ENCODE data around the gene TCFL5.

The TCFL5 gene

DNA sequence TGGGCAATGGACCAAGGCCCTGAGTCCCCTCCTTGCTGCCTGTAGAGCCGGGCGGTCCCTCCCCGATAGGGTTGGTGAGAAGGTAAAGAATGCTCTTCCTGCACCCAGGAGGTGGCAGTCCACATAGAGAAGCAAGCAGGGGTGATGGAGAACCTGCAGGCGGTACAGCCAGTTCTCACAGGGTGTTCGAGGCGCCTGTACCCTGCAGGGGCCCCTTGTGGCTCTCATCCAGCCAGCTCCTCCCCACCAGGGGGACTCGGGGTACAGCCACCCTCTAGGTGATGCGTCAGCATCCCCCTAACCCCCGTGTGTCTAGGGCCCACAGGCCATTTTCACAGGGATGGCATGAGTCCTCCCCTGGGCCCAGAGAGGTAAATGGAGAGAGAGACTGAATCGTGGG, 49.9 kb downstream of the TCFL5 start:
- H3K4me3 ChIP-seq (ENCODE audit: low read depth, low read length) = no peak overlapping the region
- no peak for DNase-seq (ENCODE audit: low read depth)
- no peak for TF ChIP-seq MYC (IDR thresholded peaks at IDR 0.05; ENCODE audit: low read depth, low read length)
- no peak for TF ChIP-seq MAX (IDR thresholded peaks at IDR 0.05; ENCODE audit: low read depth, low read length)

DNA sequence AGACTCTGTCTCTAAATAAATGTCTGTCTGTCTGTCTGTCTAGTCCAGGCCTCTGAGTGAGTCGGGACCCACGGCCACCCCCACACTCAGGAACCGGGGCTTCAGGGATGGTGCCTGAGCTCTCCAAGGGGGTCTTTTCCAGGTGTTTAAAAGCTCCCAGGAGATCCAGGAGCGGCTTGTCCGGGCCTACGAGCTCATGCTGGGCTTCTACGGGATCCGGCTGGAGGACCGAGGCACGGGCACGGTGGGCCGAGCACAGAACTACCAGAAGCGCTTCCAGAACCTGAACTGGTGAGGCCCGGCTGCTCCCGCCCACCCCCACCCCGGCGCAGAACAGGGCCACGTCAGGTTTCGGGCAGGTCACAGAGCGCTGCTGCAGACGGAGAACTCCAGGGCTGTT, 50.3 kb downstream of the TCFL5 start:
- no peak overlapping the region for H3K4me3 ChIP-seq (ENCODE audit: low read depth, low read length)
- no peak for DNase-seq (ENCODE audit: low read depth)
- TF ChIP-seq POLR2A (IDR thresholded peaks at IDR 0.05; ENCODE audit: extremely low read depth, insufficient read length) (no peak), MYC (IDR thresholded peaks at IDR 0.05; ENCODE audit: low read depth, low read length) (no peak), MAX (IDR thresholded peaks at IDR 0.05; ENCODE audit: low read depth, low read length) (no peak)
- TF ChIP-seq, protein P1, sequence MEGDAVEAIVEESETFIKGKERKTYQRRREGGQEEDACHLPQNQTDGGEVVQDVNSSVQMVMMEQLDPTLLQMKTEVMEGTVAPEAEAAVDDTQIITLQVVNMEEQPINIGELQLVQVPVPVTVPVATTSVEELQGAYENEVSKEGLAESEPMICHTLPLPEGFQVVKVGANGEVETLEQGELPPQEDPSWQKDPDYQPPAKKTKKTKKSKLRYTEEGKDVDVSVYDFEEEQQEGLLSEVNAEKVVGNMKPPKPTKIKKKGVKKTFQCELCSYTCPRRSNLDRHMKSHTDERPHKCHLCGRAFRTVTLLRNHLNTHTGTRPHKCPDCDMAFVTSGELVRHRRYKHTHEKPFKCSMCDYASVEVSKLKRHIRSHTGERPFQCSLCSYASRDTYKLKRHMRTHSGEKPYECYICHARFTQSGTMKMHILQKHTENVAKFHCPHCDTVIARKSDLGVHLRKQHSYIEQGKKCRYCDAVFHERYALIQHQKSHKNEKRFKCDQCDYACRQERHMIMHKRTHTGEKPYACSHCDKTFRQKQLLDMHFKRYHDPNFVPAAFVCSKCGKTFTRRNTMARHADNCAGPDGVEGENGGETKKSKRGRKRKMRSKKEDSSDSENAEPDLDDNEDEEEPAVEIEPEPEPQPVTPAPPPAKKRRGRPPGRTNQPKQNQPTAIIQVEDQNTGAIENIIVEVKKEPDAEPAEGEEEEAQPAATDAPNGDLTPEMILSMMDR (IDR thresholded peaks at IDR 0.05; ENCODE audit: low read depth, low read length) = no peak

DNA sequence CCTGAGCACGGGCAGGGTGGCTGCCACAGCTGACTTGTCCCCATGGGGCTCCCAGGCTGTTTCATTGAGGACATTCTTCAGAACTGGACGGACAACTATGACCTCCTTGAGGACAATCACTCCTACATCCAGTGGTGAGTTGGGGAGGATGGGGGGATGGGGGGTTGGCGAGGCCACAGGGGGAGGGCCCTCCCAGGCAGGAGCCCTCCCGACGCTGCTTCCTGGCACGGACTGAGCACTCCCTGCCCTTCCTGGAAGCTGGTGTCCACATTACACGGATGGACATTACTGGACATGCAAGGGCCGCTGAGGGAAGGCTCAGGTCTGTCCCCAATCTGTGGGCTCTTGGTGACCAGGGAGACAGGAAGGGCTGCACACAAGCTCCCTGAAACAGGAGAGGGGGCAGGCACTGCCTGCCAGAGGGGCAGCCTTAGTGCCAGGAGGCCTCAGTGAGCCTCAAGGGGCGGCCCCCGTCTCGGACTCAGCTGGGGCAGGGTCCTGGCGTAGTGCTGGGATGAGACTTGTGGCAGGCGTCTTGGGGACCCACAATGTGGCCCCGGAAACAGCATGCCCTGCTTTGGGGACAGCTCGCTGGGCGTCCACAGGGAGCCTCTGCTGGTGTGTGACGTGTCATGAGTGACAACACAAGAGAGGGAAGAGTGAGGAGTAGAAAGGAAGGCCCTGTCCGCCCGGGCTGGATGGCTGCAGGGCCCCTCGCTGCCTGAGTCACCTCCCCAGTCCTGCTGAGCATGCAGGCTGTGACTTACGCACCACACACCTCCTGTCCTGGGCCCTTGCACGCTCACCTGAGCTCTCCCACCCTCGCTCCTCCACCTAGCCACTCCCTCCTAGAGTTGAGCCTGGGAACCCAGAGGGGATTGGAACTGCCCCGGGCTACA, 51.8 kb downstream of the TCFL5 start:
- DNase-seq (ENCODE audit: low read depth) = no peak
- H3K4me3 ChIP-seq (ENCODE audit: low read depth, low read length) = no peak overlapping the region
- TF ChIP-seq, protein P1 (IDR thresholded peaks at IDR 0.05; ENCODE audit: low read depth, low read length) = no peak
- TF ChIP-seq POLR2A (IDR thresholded peaks at IDR 0.05; ENCODE audit: extremely low read depth, insufficient read length) = no peak
- no peak for TF ChIP-seq MYC (IDR thresholded peaks at IDR 0.05; ENCODE audit: low read depth, low read length)
- no peak for TF ChIP-seq MAX (IDR thresholded peaks at IDR 0.05; ENCODE audit: low read depth, low read length)

DNA sequence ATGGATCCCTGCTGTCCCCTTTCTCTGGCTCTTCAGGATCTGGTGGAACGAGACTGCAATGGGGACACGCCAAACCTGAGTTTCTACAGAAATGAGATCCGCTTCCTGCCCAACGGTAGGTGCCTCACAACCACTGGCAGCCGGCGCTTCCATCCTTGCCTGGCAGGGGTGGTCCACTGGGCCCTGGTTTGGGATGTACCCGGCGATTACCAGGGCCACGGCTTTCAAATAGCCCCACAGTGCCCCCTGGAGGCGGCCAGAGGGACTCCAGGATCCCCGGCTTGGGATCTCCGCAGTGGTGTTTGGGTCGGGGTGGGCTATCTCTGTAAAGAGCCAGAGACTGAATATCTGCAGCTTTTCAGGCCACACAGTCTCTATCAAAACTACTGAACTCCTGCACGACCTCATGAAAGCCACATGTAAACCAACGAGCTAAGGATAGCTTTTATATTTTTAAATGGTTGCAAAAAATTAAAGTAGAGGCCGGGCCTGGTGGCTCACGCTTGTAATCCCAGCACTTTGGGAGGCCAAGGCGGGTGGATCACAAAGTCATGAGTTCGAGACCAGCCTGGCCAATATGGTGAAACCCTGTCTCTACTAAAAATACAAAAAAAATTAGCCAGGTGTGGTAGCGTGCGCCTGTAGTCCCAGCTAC, 53.3 kb downstream of the TCFL5 start:
- H3K4me3 ChIP-seq (ENCODE audit: low read depth, low read length) = no peak overlapping the region
- TF ChIP-seq MAX (IDR thresholded peaks at IDR 0.05; ENCODE audit: low read depth, low read length) (no peak), POLR2A (IDR thresholded peaks at IDR 0.05; ENCODE audit: extremely low read depth, insufficient read length) (no peak), MYC (IDR thresholded peaks at IDR 0.05; ENCODE audit: low read depth, low read length) (no peak)
- TF ChIP-seq, protein P1 (IDR thresholded peaks at IDR 0.05; ENCODE audit: low read depth, low read length) = peak; percentile 89
- DNase-seq (ENCODE audit: low read depth) = peak; percentile 73

GRCh38 chr20:62807444-62808210, 54.0 kb downstream of the TCFL5 start:
- TF ChIP-seq MYC (IDR thresholded peaks at IDR 0.05; ENCODE audit: low read depth, low read length) = no peak
- no peak for TF ChIP-seq MAX (IDR thresholded peaks at IDR 0.05; ENCODE audit: low read depth, low read length)
- TF ChIP-seq, protein P1 (IDR thresholded peaks at IDR 0.05; ENCODE audit: low read depth, low read length) = no peak
- TF ChIP-seq POLR2A (IDR thresholded peaks at IDR 0.05; ENCODE audit: extremely low read depth, insufficient read length) = no peak
- H3K4me3 ChIP-seq (ENCODE audit: low read depth, low read length) = no peak overlapping the region
- no peak for DNase-seq (ENCODE audit: low read depth)
